Panc1 (cell line): ENCODE measurements around the gene ANK3. TPM values are rescaled to one million over a fixed set of nuclear protein-coding genes. Genes with fewer than 3 reads are reported as not detected.

ENCODE experiments used
- ATAC-seq: fragments of 200-7000 bp; cut with Tn5 transposase; 2 replicates; pipeline ENCODE4 v1.9.1; 2020; ENCODE audit warnings: mild to moderate bottlenecking, moderate library complexity
- BruUV-seq: library from RNA; stranded (reverse); fragments of 400-500 nt; replicated peaks from 2 replicates; lab custom pipeline; 2021; lab: Mats Ljungman, UMichigan
- CTCF ChIA-PET: fragments of 300-600 bp; sonication (Branson Sonifier 250); formaldehyde crosslinking; loops from one replicate; lab custom pipeline; 2022; ENCODE audit warnings: antibody characterized with exemption; lab: Charles Lee
- POLR2A ChIA-PET: fragments of 300-600 bp; sonication (Branson Sonifier 250); formaldehyde crosslinking; loops from one replicate; lab custom pipeline; 2022; ENCODE audit warnings: antibody characterized with exemption; lab: Charles Lee
- DNase-seq: peaks from one replicate; pipeline ENCODE4 v3.0.0-alpha.2; 2010; ENCODE audit warnings: low read depth, low spot score
- H3K27ac ChIP-seq: 2 replicates; pipeline ENCODE4 v1.5.1; 2011; ENCODE audit warnings: mild to moderate bottlenecking, low read length, inconsistent platforms
- H3K27me3 ChIP-seq: fragments of 200-500 bp; sonication (Bioruptor generic); 2 replicates; pipeline ENCODE4 v1.6.0; 2014; ENCODE audit warnings: low read length, inconsistent platforms; ENCODE audit not compliant: control insufficient read depth, insufficient read depth
- H3K36me3 ChIP-seq: fragments of 200-500 bp; sonication (Bioruptor generic); 2 replicates; pipeline ENCODE4 v1.5.1; 2014; ENCODE audit warnings: inconsistent platforms, mild to moderate bottlenecking, low read length, moderate library complexity; ENCODE audit not compliant: control insufficient read depth, insufficient read depth
- H3K4me1 ChIP-seq: 2 replicates; pipeline ENCODE4 v1.5.1; 2011; ENCODE audit warnings: inconsistent platforms, mild to moderate bottlenecking, low read length, moderate library complexity; ENCODE audit not compliant: control insufficient read depth, insufficient read depth
- H3K4me3 ChIP-seq, 2 experiments: 2 replicates each; pipeline ENCODE4 v1.5.1; 2011 to 2012; ENCODE audit warnings: low read depth in 2 of 2, low read length in 2 of 2, mild to moderate bottlenecking in 2 of 2, inconsistent platforms in 1 of 2, moderate library complexity in 1 of 2
- H3K9me3 ChIP-seq: fragments of 200-500 bp; sonication (Bioruptor generic); 2 replicates; pipeline ENCODE4 v1.5.1; 2014; ENCODE audit warnings: low read depth, mild to moderate bottlenecking, inconsistent platforms, low read length, moderate library complexity; ENCODE audit not compliant: control insufficient read depth, insufficient read depth
- POLR2AphosphoS5 ChIP-seq: IDR thresholded peaks from 2 replicates; pipeline ENCODE4 v1.6.1; 2012; ENCODE audit warnings: mild to moderate bottlenecking, low read depth, low read length, moderate library complexity
- SIN3A ChIP-seq: IDR thresholded peaks from 2 replicates; pipeline ENCODE4 v1.6.1; 2012; ENCODE audit warnings: low read depth, mild to moderate bottlenecking, low read length, moderate library complexity, borderline replicate concordance; ENCODE audit not compliant: insufficient read depth
- TCF7L2 ChIP-seq: IDR thresholded peaks from 2 replicates; pipeline ENCODE4 v1.6.1; 2011; ENCODE audit warnings: mild to moderate bottlenecking, low read depth, low read length, inconsistent platforms
- in situ Hi-C: cut with HindIII; loops from 2 replicates; pipeline ENCODE4 v1.10.0; 2016; ENCODE audit warnings: low sequenced_read_pairs, low pct_unique_long_range_greater_than_20kb
- intact Hi-C: fragments of 100-400 bp; cut with micrococcal nuclease; formaldehyde crosslinking; loops from one replicate; pipeline ENCODE4 v1.10.0; 2022; ENCODE audit not compliant: unreplicated experiment
- total RNA-seq: library from RNA; stranded (reverse); gene quantifications from one replicate; pipeline ENCODE4 v1.2.1, GENCODE V29; 2021; ENCODE audit not compliant: unreplicated experiment
- TF ChIP-seq, protein P1 (sequence below): fragments of 450-650 bp; IDR thresholded peaks from 2 replicates; pipeline ENCODE4 v1.5.1; 2017; ENCODE audit warnings: mild to moderate bottlenecking
- TF ChIP-seq, protein P2 (sequence below), 2 experiments: IDR thresholded peaks; 2 replicates each; pipeline ENCODE4 v1.6.1; 2011 to 2012; ENCODE audit warnings: low read depth in 2 of 2, control low read depth in 1 of 2, low read length in 1 of 2, mild to moderate bottlenecking in 1 of 2, moderate library complexity in 1 of 2; ENCODE audit not compliant: insufficient read depth in 1 of 2

The ANK3 gene
- total RNA-seq, 1 experiment from 2014 or later: 2.5 TPM

DNA sequence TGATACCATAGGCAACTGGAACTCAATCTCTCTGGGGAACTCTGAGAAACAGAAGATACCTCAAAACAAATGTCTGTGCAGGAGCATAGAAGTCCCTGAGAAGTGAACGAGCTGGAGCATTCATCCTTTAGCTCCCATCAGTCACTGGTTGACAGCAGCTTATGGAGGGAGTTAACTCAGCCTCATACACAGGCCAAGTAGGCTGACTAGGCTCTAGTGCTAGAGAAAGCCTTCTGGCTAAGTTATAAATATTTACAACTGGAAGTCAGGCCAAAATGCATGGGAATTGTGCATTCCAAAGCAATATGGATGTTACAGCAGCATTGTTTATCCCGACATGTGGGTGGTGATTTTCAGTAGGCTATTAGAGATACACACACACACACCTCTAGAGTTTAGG lies 66.5 kb downstream of the ANK3 start:
- intact Hi-C loops (no loop called here), in situ Hi-C loops (no loop called here)
- ATAC-seq (no peak), DNase-seq (no peak)
- no TSS peak for BruUV-seq
- no peaks in the 10 kb centered on the region for H3K36me3 ChIP-seq
- POLR2A ChIA-PET: no interaction called here
- H3K27me3 ChIP-seq: no peaks in the 10 kb centered on the region
- CTCF ChIA-PET: no interaction called here
- H3K9me3 ChIP-seq: no peaks in the 10 kb centered on the region
- H3K4me1 ChIP-seq: no peaks in the 10 kb centered on the region
- no peak for TF ChIP-seq SIN3A
- no peak overlapping the region for H3K27ac ChIP-seq
- H3K4me3 ChIP-seq: no peak overlapping the region

DNA sequence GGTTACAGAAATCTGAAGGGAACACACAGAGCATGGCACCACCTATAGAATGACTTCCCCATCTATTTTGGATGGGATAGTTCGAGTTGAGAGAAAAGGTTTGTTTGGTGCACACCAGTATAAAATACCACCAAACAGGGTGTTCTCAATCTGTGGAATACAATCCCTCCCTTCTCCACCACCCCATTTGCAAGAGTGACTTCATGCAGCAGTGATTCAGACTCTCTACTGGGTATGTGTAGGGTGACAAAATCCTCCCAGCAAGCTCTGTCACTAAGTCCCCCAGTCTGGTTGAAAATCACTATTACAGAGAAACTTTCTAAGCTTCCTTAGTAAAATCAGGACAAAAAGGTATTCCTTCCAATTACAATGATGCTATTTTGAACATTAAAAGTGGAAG lies 69.0 kb downstream of the ANK3 start:
- H3K27ac ChIP-seq: no peak overlapping the region
- no peak overlapping the region for H3K4me3 ChIP-seq
- no peaks in the 10 kb centered on the region for H3K4me1 ChIP-seq
- ChIA-PET CTCF (no interaction called here), POLR2A (no interaction called here)
- DNase-seq: no peak
- intact Hi-C loops: no loop called here
- ATAC-seq: no peak
- no peaks in the 10 kb centered on the region for H3K9me3 ChIP-seq
- in situ Hi-C loops: no loop called here
- H3K27me3 ChIP-seq: no peaks in the 10 kb centered on the region
- no peaks in the 10 kb centered on the region for H3K36me3 ChIP-seq
- no TSS peak for BruUV-seq
- TF ChIP-seq SIN3A (no peak), POLR2AphosphoS5 (no peak), TCF7L2 (no peak)
- TF ChIP-seq, protein P1, sequence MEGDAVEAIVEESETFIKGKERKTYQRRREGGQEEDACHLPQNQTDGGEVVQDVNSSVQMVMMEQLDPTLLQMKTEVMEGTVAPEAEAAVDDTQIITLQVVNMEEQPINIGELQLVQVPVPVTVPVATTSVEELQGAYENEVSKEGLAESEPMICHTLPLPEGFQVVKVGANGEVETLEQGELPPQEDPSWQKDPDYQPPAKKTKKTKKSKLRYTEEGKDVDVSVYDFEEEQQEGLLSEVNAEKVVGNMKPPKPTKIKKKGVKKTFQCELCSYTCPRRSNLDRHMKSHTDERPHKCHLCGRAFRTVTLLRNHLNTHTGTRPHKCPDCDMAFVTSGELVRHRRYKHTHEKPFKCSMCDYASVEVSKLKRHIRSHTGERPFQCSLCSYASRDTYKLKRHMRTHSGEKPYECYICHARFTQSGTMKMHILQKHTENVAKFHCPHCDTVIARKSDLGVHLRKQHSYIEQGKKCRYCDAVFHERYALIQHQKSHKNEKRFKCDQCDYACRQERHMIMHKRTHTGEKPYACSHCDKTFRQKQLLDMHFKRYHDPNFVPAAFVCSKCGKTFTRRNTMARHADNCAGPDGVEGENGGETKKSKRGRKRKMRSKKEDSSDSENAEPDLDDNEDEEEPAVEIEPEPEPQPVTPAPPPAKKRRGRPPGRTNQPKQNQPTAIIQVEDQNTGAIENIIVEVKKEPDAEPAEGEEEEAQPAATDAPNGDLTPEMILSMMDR: no peak
- TF ChIP-seq, protein P2, sequence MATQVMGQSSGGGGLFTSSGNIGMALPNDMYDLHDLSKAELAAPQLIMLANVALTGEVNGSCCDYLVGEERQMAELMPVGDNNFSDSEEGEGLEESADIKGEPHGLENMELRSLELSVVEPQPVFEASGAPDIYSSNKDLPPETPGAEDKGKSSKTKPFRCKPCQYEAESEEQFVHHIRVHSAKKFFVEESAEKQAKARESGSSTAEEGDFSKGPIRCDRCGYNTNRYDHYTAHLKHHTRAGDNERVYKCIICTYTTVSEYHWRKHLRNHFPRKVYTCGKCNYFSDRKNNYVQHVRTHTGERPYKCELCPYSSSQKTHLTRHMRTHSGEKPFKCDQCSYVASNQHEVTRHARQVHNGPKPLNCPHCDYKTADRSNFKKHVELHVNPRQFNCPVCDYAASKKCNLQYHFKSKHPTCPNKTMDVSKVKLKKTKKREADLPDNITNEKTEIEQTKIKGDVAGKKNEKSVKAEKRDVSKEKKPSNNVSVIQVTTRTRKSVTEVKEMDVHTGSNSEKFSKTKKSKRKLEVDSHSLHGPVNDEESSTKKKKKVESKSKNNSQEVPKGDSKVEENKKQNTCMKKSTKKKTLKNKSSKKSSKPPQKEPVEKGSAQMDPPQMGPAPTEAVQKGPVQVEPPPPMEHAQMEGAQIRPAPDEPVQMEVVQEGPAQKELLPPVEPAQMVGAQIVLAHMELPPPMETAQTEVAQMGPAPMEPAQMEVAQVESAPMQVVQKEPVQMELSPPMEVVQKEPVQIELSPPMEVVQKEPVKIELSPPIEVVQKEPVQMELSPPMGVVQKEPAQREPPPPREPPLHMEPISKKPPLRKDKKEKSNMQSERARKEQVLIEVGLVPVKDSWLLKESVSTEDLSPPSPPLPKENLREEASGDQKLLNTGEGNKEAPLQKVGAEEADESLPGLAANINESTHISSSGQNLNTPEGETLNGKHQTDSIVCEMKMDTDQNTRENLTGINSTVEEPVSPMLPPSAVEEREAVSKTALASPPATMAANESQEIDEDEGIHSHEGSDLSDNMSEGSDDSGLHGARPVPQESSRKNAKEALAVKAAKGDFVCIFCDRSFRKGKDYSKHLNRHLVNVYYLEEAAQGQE (IDR thresholded peaks at IDR 0.05; ENCODE audit: insufficient read depth in 1 of 2, low read depth in 2 of 2, low read length in 1 of 2): no peak

DNA sequence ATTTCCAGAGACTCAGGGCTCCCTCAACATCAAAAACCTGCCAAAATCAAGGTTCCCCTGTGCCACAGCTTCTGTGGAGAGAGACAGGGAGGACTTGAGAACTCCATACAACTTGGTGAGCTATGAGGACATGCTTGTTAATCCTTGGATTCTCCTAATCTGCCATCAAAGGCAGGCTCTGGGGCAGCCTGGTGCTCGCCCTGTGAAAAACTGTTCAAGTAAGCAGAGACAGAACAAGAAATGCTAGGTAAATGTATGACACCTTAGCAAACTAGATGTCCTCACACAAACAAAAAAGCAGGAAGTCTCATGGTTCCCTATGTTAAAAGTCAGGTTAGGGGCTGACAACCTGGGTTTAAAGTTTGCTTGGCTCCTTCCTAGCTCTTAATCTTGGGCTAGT lies 73.6 kb downstream of the ANK3 start:
- CTCF ChIA-PET: no interaction called here
- BruUV-seq: no TSS peak
- intact Hi-C loops: no loop called here

More for the DNA sequence above, 73.6 kb downstream of the ANK3 start:
- no peak overlapping the region for H3K4me3 ChIP-seq
- POLR2A ChIA-PET: no interaction called here
- no peak for ATAC-seq
- H3K36me3 ChIP-seq: no peaks in the 10 kb centered on the region
- no peaks in the 10 kb centered on the region for H3K27me3 ChIP-seq
- no peak for TF ChIP-seq POLR2AphosphoS5
- TF ChIP-seq, protein P2 (IDR thresholded peaks at IDR 0.05; ENCODE audit: insufficient read depth in 1 of 2, low read depth in 2 of 2, low read length in 1 of 2): no peak
- DNase-seq: no peak
- H3K4me1 ChIP-seq: no peaks in the 10 kb centered on the region
- in situ Hi-C loops: no loop called here
- H3K27ac ChIP-seq: no peak overlapping the region
- H3K9me3 ChIP-seq: no peaks in the 10 kb centered on the region
